HepG2 (cell line): ENCODE measurements around the gene SPHK2. TPM values are rescaled to one million over a fixed set of nuclear protein-coding genes. Genes with fewer than 3 reads are reported as not detected.

Experiments used
- ATAC-seq: fragments of 200-7000 bp; cut with Tn5 transposase; 3 replicates; pipeline ENCODE4 v1.9.1; 2020; ENCODE audit warnings: mild to moderate bottlenecking, moderate library complexity
- BruUV-seq: library from RNA; stranded (reverse); fragments of 400-500 nt; replicated peaks from 2 replicates; lab custom pipeline; 2021; lab: Mats Ljungman, UMichigan
- CTCF ChIA-PET: fragments of 300-600 bp; formaldehyde crosslinking; extraction: SDS; loops from one replicate; lab custom pipeline; 2021; ENCODE audit warnings: low total read pairs, inconsistent platforms, low intra/inter-chr PET ratio; lab: Yijun Ruan, JAX
- POLR2A ChIA-PET: fragments of 350-600 bp; sonication (Branson Sonifier 250); formaldehyde crosslinking; loops from one replicate; lab custom pipeline; 2020; ENCODE audit warnings: antibody characterized with exemption, inconsistent platforms; lab: Yijun Ruan, JAX
- DNase-seq: peaks from one replicate; pipeline ENCODE4 v3.0.0-alpha.2; 2015; ENCODE audit warnings: low spot score
- FAIRE-seq: peaks from 3 replicates; lab custom pipeline; 2011; peaks lifted over from hg19 to GRCh38; lab: Jason Lieb, UNC
- H2AFZ ChIP-seq: one replicate; pipeline ENCODE4 v1.6.1; 2011; ENCODE audit warnings: low read length, inconsistent platforms
- H3K27ac ChIP-seq: fragments of 300-600 bp; 3 replicates; pipeline ENCODE4 v1.8.0; 2011; ENCODE audit warnings: mixed run types, mild to moderate bottlenecking, mixed read lengths, low read length, inconsistent platforms; ENCODE audit not compliant: insufficient read depth; ENCODE audit errors: extremely low read length
- H3K27me3 ChIP-seq, 2 experiments: fragments of 200-600 bp in 1 of 2; 2 replicates in 1 of 2; 3 replicates in 1 of 2; pipeline versions ENCODE4 v1.6.0 to v1.8.0; 2011; ENCODE audit warnings: low read length in 2 of 2, mild to moderate bottlenecking in 2 of 2, moderate library complexity in 2 of 2, inconsistent platforms in 1 of 2; ENCODE audit not compliant: insufficient read depth in 2 of 2, control insufficient read depth in 1 of 2
- H3K36me3 ChIP-seq, 2 experiments: fragments of 200-600 bp in 1 of 2; replicated peaks in 1 of 2; 2 replicates in 1 of 2; 3 replicates in 1 of 2; pipeline versions ENCODE4 v1.5.1 to v1.8.0; 2011; ENCODE audit warnings: low read length in 2 of 2, inconsistent platforms in 1 of 2; ENCODE audit not compliant: insufficient read depth in 2 of 2, control insufficient read depth in 1 of 2
- H3K4me1 ChIP-seq: 2 replicates; pipeline ENCODE4 v1.5.1; 2012; ENCODE audit warnings: low read length, inconsistent platforms; ENCODE audit not compliant: insufficient read depth
- H3K4me2 ChIP-seq: 2 replicates; pipeline ENCODE4 v1.6.0; 2011; ENCODE audit warnings: low read depth, low read length, inconsistent platforms
- H3K4me3 ChIP-seq, 3 experiments: fragments of 200-600 bp in 1 of 3; sonication (generic), shearing (Covaris generic) in 1 of 3; replicated peaks in 1 of 3; 2 replicates each; pipeline ENCODE4 v1.5.1; 2011 to 2016; ENCODE audit warnings: low read length in 3 of 3, inconsistent platforms in 2 of 3, low read depth in 2 of 3, mild to moderate bottlenecking in 2 of 3, control low read depth in 1 of 3, mixed read lengths in 1 of 3; ENCODE audit not compliant: insufficient read depth in 1 of 3
- H3K79me2 ChIP-seq: one replicate; pipeline ENCODE4 v1.6.1; 2011; ENCODE audit warnings: low read length, inconsistent platforms; ENCODE audit not compliant: insufficient read depth
- H3K9ac ChIP-seq: 2 replicates; pipeline ENCODE4 v1.6.0; 2011; ENCODE audit warnings: mild to moderate bottlenecking, low read depth, low read length, inconsistent platforms; ENCODE audit not compliant: insufficient read depth
- H3K9me3 ChIP-seq: 2 replicates; pipeline ENCODE4 v1.5.1; 2012; ENCODE audit warnings: mild to moderate bottlenecking, low read length
- H4K20me1 ChIP-seq: 2 replicates; pipeline ENCODE4 v1.6.0; 2011; ENCODE audit warnings: inconsistent platforms, mild to moderate bottlenecking, low read length, moderate library complexity; ENCODE audit not compliant: insufficient read depth
- EZH2 ChIP-seq: conservative IDR thresholded peaks from 2 replicates; pipeline ENCODE4 v1.6.1; 2012; ENCODE audit warnings: mild to moderate bottlenecking, low read depth, low read length, moderate library complexity
- KDM5A ChIP-seq: fragments of 200-600 bp; sonication (generic); IDR thresholded peaks from 2 replicates; pipeline ENCODE4 v1.7.0; 2018; ENCODE audit warnings: antibody characterized with exemption, mild to moderate bottlenecking, low read length, borderline replicate concordance
- NCOA2 ChIP-seq: sonication (generic); formaldehyde crosslinking; IDR thresholded peaks from 2 replicates; pipeline ENCODE4 v1.8.0; 2022; ENCODE audit warnings: inconsistent platforms
- NFRKB ChIP-seq: fragments of 450-650 bp; IDR thresholded peaks from 2 replicates; pipeline ENCODE4 v1.6.1; 2017
- NR3C1 ChIP-seq: sonication (generic); formaldehyde crosslinking; IDR thresholded peaks from 2 replicates; pipeline ENCODE4 v1.4.0; 2020; ENCODE audit warnings: missing genetic modification reagents
- U2AF1 ChIP-seq: fragments of 200-400 bp; formaldehyde crosslinking; optimal IDR thresholded peaks from 2 replicates; pipeline ENCODE3; 2017; ENCODE audit warnings: mild to moderate bottlenecking, low read depth, low read length
- ZNF354B ChIP-seq: sonication (generic); formaldehyde crosslinking; IDR thresholded peaks from 2 replicates; pipeline ENCODE4 v1.8.0; 2022; ENCODE audit warnings: mild to moderate bottlenecking, missing genetic modification reagents
- WGBS: methylation state at CpG from one replicate; pipeline ENCODE4 v1.1.6; 2017; ENCODE audit warnings: low lambda C conversion rate; 5-methylcytosine and 5-hydroxymethylcytosine counted together
- in situ Hi-C: cut with HindIII; loops from 2 replicates; pipeline ENCODE4 v1.10.0; 2017; ENCODE audit warnings: low pct_unique_long_range_greater_than_20kb; ENCODE audit not compliant: extremely low pct_ligation_motif_present
- intact Hi-C: fragments of 100-400 bp; cut with micrococcal nuclease; formaldehyde crosslinking; loops from one replicate; pipeline ENCODE4 v1.10.0; 2022; ENCODE audit not compliant: unreplicated experiment
- polyA plus RNA-seq, 8 experiments: library from polyadenylated mRNA; depleted of rRNA in 3 of 8; stranded (reverse) in 7 of 8; unstranded in 1 of 8; fragments of >200 nt; fragmentation: Illumina TruSeq in 4 of 8; extraction: Trizol in 4 of 8; gene quantifications; 2 replicates each; pipeline versions ENCODE4 v1.2.1 to v1.2.3, GENCODE V29; 2011 to 2016; ENCODE audit warnings: low read depth in 4 of 8, missing spikeins in 1 of 8, mixed read lengths in 1 of 8; ENCODE audit not compliant: insufficient read depth in 1 of 8
- total RNA-seq, 5 experiments: library from RNA; depleted of rRNA; stranded (reverse); fragments of >200 nt; fragmentation: Illumina TruSeq; extraction: Trizol; gene quantifications; 2 replicates each; pipeline ENCODE4 v1.2.3, GENCODE V29; 2016; ENCODE audit warnings: low read depth in 1 of 5
- TF ChIP-seq, protein P1 (sequence below): sonication (generic); formaldehyde crosslinking; IDR thresholded peaks from 2 replicates; pipeline ENCODE4 v1.4.0; 2020; ENCODE audit warnings: mild to moderate bottlenecking, missing genetic modification reagents

The SPHK2 gene
- total and polyA plus RNA-seq, 2 of the 13 experiments (the other 11 are each of a cell fraction or from before 2014, with no cell fraction given): 2.9 to 14.4 TPM

DNA sequence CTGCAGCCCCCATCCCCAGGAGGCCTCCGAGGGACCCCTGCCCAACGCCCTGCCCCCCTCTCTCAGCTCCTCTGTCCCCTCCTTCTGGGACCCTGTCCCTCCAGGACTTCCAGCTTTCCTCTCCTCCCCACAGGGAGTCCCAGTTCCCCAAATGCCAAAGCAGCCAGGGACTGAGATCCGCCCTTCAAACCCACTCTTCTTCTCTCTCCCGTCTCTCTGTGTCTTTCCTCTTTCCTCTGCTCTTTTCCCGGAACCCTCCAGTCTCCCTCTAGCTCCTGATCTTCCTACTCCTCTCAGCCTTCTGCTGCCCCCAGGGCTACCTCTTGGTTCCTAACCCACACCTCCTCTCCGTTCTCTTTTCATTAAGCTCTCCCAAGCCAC lies 26.3 kb downstream of the SPHK2 start:
- ChIA-PET POLR2A (interaction anchor here (1.2 to 3.4 kb wide), 8 partner anchors 9 to 161 kb away, joined by 3 to 16 read pairs (median 4); partner anchors contain the start of genes DBP, RPL18 and SPHK2), CTCF (interaction anchor here (0.7 to 1.5 kb wide), 2 partner anchors 93 to 190 kb away, joined by 3 to 10 read pairs; no protein-coding TSS in a partner anchor)
- Histone ChIP-seq H3K27me3 (peaks cover 0 to 1% of the 10 kb centered on the region in 2 experiments; a peak in 2 of 5 replicates), H2AFZ (peak overlapping the region; percentile 86), H4K20me1 (no peaks in the 10 kb centered on the region), H3K4me2 (peak overlapping the region; percentile 88), H3K4me3 (peak overlapping the region; percentile 52 to 69 (median 59); a peak in 4 of 6 replicates), H3K36me3 (no peaks in the 10 kb centered on the region), H3K4me1 (peaks cover 14% of the 10 kb centered on the region), H3K9ac (no peak overlapping the region), H3K27ac (no peak overlapping the region), H3K9me3 (no peaks in the 10 kb centered on the region), H3K79me2 (no peaks in the 10 kb centered on the region)
- TF ChIP-seq U2AF1: no peak
- TF ChIP-seq ZNF354B (CRISPR knock-in tag): no peak
- TF ChIP-seq, protein P1, sequence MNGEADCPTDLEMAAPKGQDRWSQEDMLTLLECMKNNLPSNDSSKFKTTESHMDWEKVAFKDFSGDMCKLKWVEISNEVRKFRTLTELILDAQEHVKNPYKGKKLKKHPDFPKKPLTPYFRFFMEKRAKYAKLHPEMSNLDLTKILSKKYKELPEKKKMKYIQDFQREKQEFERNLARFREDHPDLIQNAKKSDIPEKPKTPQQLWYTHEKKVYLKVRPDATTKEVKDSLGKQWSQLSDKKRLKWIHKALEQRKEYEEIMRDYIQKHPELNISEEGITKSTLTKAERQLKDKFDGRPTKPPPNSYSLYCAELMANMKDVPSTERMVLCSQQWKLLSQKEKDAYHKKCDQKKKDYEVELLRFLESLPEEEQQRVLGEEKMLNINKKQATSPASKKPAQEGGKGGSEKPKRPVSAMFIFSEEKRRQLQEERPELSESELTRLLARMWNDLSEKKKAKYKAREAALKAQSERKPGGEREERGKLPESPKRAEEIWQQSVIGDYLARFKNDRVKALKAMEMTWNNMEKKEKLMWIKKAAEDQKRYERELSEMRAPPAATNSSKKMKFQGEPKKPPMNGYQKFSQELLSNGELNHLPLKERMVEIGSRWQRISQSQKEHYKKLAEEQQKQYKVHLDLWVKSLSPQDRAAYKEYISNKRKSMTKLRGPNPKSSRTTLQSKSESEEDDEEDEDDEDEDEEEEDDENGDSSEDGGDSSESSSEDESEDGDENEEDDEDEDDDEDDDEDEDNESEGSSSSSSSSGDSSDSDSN (CRISPR knock-in tag): 0 out of 2 replicates have a peak, but pooled peaks have one; percentile 7
- TF ChIP-seq KDM5A: no peak
- TF ChIP-seq NR3C1: no peak
- no peak for TF ChIP-seq NCOA2 (CRISPR knock-in tag)
- TF ChIP-seq NFRKB: no peak
- no peak for TF ChIP-seq EZH2
- intact Hi-C loops (no loop called here), in situ Hi-C loops (loop anchor here (5.0 kb wide), 2 partner anchors 142 to 197 kb away; no protein-coding TSS in a partner anchor)
- BruUV-seq: no TSS peak
- DNase-seq (no peak), FAIRE-seq (no peak), ATAC-seq (peak; percentile 20)
- 5% methylated on average over 4 of the region's 6 CpGs for WGBS
